ENCODE measurements around the gene GPC5. TPM values are rescaled to one million over a fixed set of nuclear protein-coding genes. Genes with fewer than 3 reads are reported as not detected.

Gene GPC5
- total and polyA plus RNA-seq, 9 of the 15 experiments (the other 6 are each of a cell fraction or from before 2014, with no cell fraction given), result 0.18 to 0.27 TPM; not detected in 7

DNA sequence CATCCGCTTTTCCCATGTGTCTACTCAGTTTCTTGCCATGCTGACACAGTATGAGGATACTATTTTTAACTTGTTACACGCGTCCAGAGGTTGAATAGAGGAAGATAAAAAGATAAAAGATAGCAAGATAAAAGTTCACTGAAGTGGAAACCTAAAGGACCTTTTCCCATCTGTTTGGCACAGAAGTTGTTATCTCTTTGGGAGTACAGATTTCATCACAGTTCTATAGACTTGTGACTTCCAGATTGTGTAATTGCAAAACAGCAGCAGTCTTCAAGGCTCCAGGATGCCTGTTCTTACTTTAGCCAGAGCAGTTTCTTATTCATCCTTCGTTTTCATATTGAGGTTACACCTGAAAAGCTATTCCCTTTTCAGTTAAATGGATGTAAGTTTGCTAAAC lies 369.2 kb downstream of the GPC5 start:
- no peak for FAIRE-seq
- no peak overlapping the region for H3K4me2 ChIP-seq (ENCODE audit: insufficient read depth, low read length)
- no peak for ATAC-seq
- no peaks in the 10 kb centered on the region for H4K20me1 ChIP-seq (replicated peaks; ENCODE audit: control insufficient read depth, insufficient read depth, low read length)
- H3K4me1 ChIP-seq (replicated peaks in 1 of 2; ENCODE audit: control insufficient read depth in 2 of 2, insufficient read depth in 2 of 2, low read length in 2 of 2), result no peaks in the 10 kb centered on the region
- no peaks in the 10 kb centered on the region for H3K36me3 ChIP-seq (ENCODE audit: control insufficient read depth, insufficient read depth, low read length)
- no peak overlapping the region for H3K4me3 ChIP-seq
- TF ChIP-seq SIX5 (IDR thresholded peaks at IDR 0.05; ENCODE audit: borderline replicate concordance in 1 of 2, insufficient read depth in 1 of 2, low read depth in 1 of 2, low read length in 2 of 2) (no peak), FUS (optimal IDR thresholded peaks at IDR 0.05; ENCODE audit: low read depth, low read length) (peak; percentile 1), POU5F1 (IDR thresholded peaks at IDR 0.05; ENCODE audit: borderline replicate concordance, low read depth, low read length, partially characterized antibody) (no peak), NUFIP1 (IDR thresholded peaks at IDR 0.05; ENCODE audit: partially characterized antibody) (no peak), RBM34 (IDR thresholded peaks at IDR 0.05; ENCODE audit: borderline replicate concordance, insufficient read depth, low read length) (no peak), ZNF780A (CRISPR knock-in tag; IDR thresholded peaks at IDR 0.05) (no peak), STAT5A (IDR thresholded peaks at IDR 0.05; ENCODE audit: borderline replicate concordance, low read length) (no peak), ZKSCAN3 (CRISPR knock-in tag; IDR thresholded peaks at IDR 0.05) (0 out of 2 replicates have a peak, but pooled peaks have one; percentile 25), CEBPB (tag; IDR thresholded peaks at IDR 0.05) (peak; percentile 43; the same call in 1 of the 2 replicates)
- TF ChIP-seq, protein P1, sequence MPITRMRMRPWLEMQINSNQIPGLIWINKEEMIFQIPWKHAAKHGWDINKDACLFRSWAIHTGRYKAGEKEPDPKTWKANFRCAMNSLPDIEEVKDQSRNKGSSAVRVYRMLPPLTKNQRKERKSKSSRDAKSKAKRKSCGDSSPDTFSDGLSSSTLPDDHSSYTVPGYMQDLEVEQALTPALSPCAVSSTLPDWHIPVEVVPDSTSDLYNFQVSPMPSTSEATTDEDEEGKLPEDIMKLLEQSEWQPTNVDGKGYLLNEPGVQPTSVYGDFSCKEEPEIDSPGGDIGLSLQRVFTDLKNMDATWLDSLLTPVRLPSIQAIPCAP (CRISPR knock-in tag; IDR thresholded peaks at IDR 0.05; ENCODE audit: borderline replicate concordance), result no peak
- no peak overlapping the region for H3K27ac ChIP-seq (ENCODE audit: extremely low read depth, low read depth, low read length)
- H2AFZ ChIP-seq (ENCODE audit: low read depth, low read length), result no peak overlapping the region
- in situ Hi-C loops (cut with MboI), result no loop called here
- WGBS (ENCODE audit: insufficient coverage, low coverage, missing lambda C conversion rate), result 1% methylated on average over 4 of the region's 4 CpGs
- H3K9me1 ChIP-seq (ENCODE audit: control insufficient read depth, insufficient read depth, low read length), result no peaks in the 10 kb centered on the region
- H3K79me2 ChIP-seq (ENCODE audit: control insufficient read depth, insufficient read depth, low read length), result no peaks in the 10 kb centered on the region
- no peak overlapping the region for H3K9ac ChIP-seq (ENCODE audit: insufficient read depth in 1 of 2, low read depth in 2 of 2, low read length in 2 of 2)
- POLR2A ChIA-PET, result no interaction called here
- no peaks in the 10 kb centered on the region for H3K27me3 ChIP-seq (ENCODE audit: control insufficient read depth in 2 of 2, insufficient read depth in 2 of 2, low read length in 2 of 2)
- no peaks in the 10 kb centered on the region for H3K9me3 ChIP-seq (replicated peaks; ENCODE audit: control insufficient read depth, insufficient read depth, low read depth, low read length)
- no TSS peak for BruUV-seq (replicated peaks)
- intact Hi-C loops (cut with micrococcal nuclease), result loop anchor here (5.0 kb wide), 2 partner anchors 60 to 170 kb away; no protein-coding TSS in a partner anchor
- CTCF ChIA-PET (ENCODE audit: low intra/inter-chr PET ratio), result no interaction called here
- DNase-seq (ENCODE audit: extremely low read depth in 1 of 4, low spot score in 3 of 4), result no peak
